Neural crest cell (in vitro differentiated cells): Measurements from ENCODE around the gene EDIL3. TPM values are rescaled to one million over a fixed set of nuclear protein-coding genes. Genes with fewer than 3 reads are reported as not detected.

Source experiments
- DNase-seq: peaks from one replicate; pipeline ENCODE4 v3.0.0; 2021; ENCODE audit warnings: low read depth, mixed read lengths, low spot score
- H3K27ac Mint-ChIP-seq: one replicate; pipeline ENCODE4 v1.8.0; 2021; ENCODE audit warnings: mild to moderate bottlenecking, mixed read lengths; ENCODE audit not compliant: unreplicated experiment
- H3K27me3 Mint-ChIP-seq: 2 replicates; pipeline ENCODE4 v1.8.0; 2021; ENCODE audit warnings: low read depth, mild to moderate bottlenecking, mixed read lengths
- H3K36me3 Mint-ChIP-seq: 2 replicates; pipeline ENCODE4 v1.8.0; 2021; ENCODE audit warnings: low read depth, mild to moderate bottlenecking, mixed read lengths
- H3K4me1 Mint-ChIP-seq: 2 replicates; pipeline ENCODE4 v1.8.0; 2021; ENCODE audit warnings: mixed read lengths
- H3K4me3 Mint-ChIP-seq: one replicate; pipeline ENCODE4 v1.8.0; 2021; ENCODE audit warnings: mild to moderate bottlenecking, mixed read lengths
- H3K9me3 Mint-ChIP-seq: 2 replicates; pipeline ENCODE4 v1.8.0; 2021; ENCODE audit warnings: mixed read lengths
- CTCF ChIP-seq: fragments of 200-600 bp; sonication (generic); conservative IDR thresholded peaks from 2 replicates; pipeline ENCODE4 v1.5.0; 2021; ENCODE audit warnings: antibody characterized with exemption, mild to moderate bottlenecking
- total RNA-seq: library from RNA; stranded (reverse); gene quantifications from 2 replicates; pipeline ENCODE4 v1.2.1, GENCODE V29; 2021

Gene EDIL3
- total RNA-seq, 1 donor from 2014 or later, result 1.2 TPM

GRCh38 chr5:84242286-84242685 lies 142.4 kb downstream of the EDIL3 start:
- no peak for DNase-seq
- TF ChIP-seq CTCF, result no peak

DNA sequence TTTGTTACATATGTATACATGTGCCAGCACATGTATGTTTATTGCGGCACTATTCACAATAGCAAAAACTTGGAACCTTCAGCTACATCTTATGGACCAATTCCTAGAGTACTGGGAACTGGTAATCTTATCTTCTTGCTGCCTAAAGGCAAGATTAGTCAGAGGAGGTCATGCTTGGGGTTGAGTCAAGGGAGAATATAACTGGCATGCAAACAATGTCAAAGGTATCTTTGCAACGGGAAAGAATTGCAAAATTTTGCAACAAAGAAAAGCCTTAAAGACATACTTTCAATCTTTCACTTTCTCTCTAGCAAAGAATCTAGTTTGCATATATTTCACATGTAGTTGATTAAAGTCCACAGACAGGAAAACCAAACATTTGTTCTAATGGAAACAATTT lies 145.2 kb downstream of the EDIL3 start:
- H3K27me3 Mint-ChIP-seq, result no peaks in the 10 kb centered on the region
- no peak for DNase-seq
- H3K4me3 Mint-ChIP-seq, result no peak overlapping the region
- H3K36me3 Mint-ChIP-seq, result no peaks in the 10 kb centered on the region
- TF ChIP-seq CTCF, result no peak
- H3K27ac Mint-ChIP-seq, result no peak overlapping the region
- H3K9me3 Mint-ChIP-seq, result no peaks in the 10 kb centered on the region
- no peaks in the 10 kb centered on the region for H3K4me1 Mint-ChIP-seq

More at GRCh38 chr5:84242286-84242685, 142.4 kb downstream of the EDIL3 start:
- H3K9me3 Mint-ChIP-seq, result no peaks in the 10 kb centered on the region
- H3K4me3 Mint-ChIP-seq, result no peak overlapping the region
- H3K36me3 Mint-ChIP-seq, result no peaks in the 10 kb centered on the region
- H3K27me3 Mint-ChIP-seq, result no peaks in the 10 kb centered on the region
- no peak overlapping the region for H3K27ac Mint-ChIP-seq
- H3K4me1 Mint-ChIP-seq, result no peaks in the 10 kb centered on the region

GRCh38 chr5:84237126-84237525 lies 147.6 kb downstream of the EDIL3 start:
- no peak overlapping the region for H3K27ac Mint-ChIP-seq
- no peaks in the 10 kb centered on the region for H3K27me3 Mint-ChIP-seq
- H3K4me1 Mint-ChIP-seq, result no peaks in the 10 kb centered on the region
- no peaks in the 10 kb centered on the region for H3K36me3 Mint-ChIP-seq
- no peak for TF ChIP-seq CTCF
- H3K4me3 Mint-ChIP-seq, result no peak overlapping the region
- H3K9me3 Mint-ChIP-seq, result no peaks in the 10 kb centered on the region
- DNase-seq, result no peak

- H3K36me3 Mint-ChIP-seq, result no peaks in the 10 kb centered on the region
- no peaks in the 10 kb centered on the region for H3K9me3 Mint-ChIP-seq
- no peak for DNase-seq
- no peak overlapping the region for H3K4me3 Mint-ChIP-seq
- H3K4me1 Mint-ChIP-seq, result no peaks in the 10 kb centered on the region
- H3K27me3 Mint-ChIP-seq, result no peaks in the 10 kb centered on the region
- no peak overlapping the region for H3K27ac Mint-ChIP-seq
- no peak for TF ChIP-seq CTCF
These were observed 153.2 kb downstream of the EDIL3 start for GRCh38 chr5:84231433-84231832.

DNA sequence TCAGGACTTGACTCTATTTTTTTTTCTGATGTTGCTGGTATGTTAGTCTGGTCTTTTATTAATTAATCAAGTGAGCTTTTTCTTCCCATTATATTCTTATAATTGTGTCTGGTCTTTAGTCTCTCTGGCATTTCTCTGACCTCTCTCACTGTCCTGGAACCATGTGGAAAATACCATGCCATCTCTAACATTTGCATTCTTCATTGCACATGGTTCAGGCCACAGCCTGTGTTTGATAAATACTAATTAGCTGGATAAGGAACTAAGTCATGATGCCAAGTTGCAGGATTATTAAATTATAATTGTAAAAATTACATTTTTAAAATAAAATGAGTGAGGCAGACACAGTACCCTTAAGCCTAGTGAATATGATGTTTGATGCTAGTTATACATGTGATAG lies 155.6 kb downstream of the EDIL3 start:
- no peak overlapping the region for H3K4me3 Mint-ChIP-seq
- no peaks in the 10 kb centered on the region for H3K27me3 Mint-ChIP-seq
- H3K36me3 Mint-ChIP-seq, result no peaks in the 10 kb centered on the region
- H3K9me3 Mint-ChIP-seq, result no peaks in the 10 kb centered on the region
- DNase-seq, result no peak
- no peak for TF ChIP-seq CTCF
- H3K27ac Mint-ChIP-seq, result no peak overlapping the region
- H3K4me1 Mint-ChIP-seq, result no peaks in the 10 kb centered on the region

DNA sequence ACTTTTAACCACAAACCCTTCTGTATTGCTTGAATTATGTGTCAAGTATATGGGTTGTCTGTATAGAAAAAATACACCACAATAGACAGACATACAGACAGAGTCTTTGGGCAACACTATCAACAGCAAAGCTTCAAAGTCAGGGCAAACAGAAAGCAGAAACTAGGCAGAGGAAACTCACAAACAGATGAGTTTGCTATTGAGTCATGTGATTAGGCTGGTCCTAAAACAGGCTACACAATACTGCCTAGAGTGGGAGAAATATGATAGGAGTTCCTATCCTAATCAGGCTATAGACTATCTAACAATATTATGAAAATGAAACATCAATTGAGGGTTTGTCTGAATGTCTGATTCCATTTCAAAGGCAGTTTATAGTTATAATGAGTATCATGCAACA lies 156.4 kb downstream of the EDIL3 start:
- Mint-ChIP-seq H3K4me1 (no peaks in the 10 kb centered on the region), H3K27ac (no peak overlapping the region), H3K27me3 (no peaks in the 10 kb centered on the region), H3K4me3 (no peak overlapping the region), H3K9me3 (no peaks in the 10 kb centered on the region), H3K36me3 (no peaks in the 10 kb centered on the region)
- no peak for DNase-seq
- TF ChIP-seq CTCF, result no peak
